ENCODE measurements around the gene SULT6B1.
"Not testable (repeated sequence)": the region's sequence is repeated elsewhere in the genome, so short reads cannot be mapped to it uniquely, and the experiment has no call there.

SULT6B1 gene

GRCh38 chr2:37188570-37188969, at the start of gene SULT6B1:
SULT6B1 (minus strand) TSS chr2:37188670; CDS start chr2:37188640, 30 bp downstream.
- no peak for DNase-seq

DNA sequence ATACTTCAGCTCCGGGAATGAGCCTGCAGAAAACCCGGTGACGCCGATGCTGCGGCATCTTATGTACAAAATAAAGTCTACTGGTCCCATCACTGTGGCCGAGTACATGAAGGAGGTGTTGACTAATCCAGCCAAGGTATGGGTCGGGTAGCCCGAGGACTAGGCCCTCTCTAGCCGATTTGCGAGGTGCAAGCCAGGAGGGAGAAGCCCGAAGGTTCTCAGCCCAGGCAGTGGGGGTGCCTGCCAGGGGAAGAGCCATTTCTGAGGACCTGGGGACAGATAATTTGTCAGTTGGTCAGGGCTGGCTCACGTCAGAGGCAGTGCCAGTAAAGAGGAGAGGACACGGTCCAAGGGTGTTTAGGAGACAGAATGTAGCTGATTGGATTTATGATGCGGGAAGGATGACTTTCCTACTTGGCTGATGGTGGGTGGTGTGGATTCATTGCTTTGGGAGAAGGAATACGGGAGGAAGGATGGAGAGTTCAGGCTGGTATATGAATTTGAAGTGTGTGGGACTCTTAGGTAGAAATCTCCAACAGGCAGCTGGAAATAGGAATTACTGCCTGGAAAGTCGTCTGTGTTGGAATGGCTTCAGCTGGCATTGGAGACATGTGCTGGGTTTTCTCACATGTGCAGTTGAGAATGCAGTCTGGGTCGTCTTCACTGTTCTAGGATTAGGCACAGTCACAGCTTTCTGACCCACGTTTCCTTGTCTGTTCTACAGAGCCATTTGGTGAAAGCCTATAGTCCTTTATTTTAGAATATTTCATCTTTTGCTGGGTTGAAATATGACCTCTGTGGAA, 43.9 kb upstream of the SULT6B1 start:
- DNase-seq, result peak; percentile 12

GRCh38 chr2:37231241-37232130, 43.0 kb upstream of the SULT6B1 start, which contains the start of the genes CEBPZ and NDUFAF7:
CEBPZ (minus strand) TSS chr2:37231596; CDS start chr2:37231567, 29 bp downstream.
NDUFAF7 (plus strand) TSS chr2:37231658; CDS start chr2:37231706, 48 bp downstream.
- peak; percentile 93 for DNase-seq

DNA sequence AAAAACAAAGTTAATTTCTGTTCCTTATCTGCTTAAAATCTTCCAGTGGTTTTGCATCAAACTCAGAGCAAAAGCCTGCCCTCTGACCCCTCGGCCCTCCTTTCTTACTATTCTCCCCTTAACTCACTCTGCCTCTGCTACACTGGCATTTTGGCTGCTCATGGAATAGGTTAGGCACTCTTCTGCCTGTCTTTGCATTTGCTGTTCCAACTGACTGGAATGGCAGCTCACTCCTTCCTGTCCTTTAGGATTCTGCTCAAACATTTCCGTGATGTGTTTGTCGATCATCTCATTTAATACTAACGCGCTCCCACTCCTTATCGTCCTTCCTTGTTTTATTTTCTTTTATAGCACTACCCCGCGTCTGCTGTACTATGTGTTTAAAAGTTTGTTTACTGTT, 42.1 kb upstream of the SULT6B1 start:
- DNase-seq, result peak; percentile 5

- DNase-seq, result no peak
Observed at GRCh38 chr2:37228788-37229187, 40.3 kb upstream of the SULT6B1 start.

GRCh38 chr2:37226863-37227262, 38.4 kb upstream of the SULT6B1 start:
- DNase-seq, result no peak

DNA sequence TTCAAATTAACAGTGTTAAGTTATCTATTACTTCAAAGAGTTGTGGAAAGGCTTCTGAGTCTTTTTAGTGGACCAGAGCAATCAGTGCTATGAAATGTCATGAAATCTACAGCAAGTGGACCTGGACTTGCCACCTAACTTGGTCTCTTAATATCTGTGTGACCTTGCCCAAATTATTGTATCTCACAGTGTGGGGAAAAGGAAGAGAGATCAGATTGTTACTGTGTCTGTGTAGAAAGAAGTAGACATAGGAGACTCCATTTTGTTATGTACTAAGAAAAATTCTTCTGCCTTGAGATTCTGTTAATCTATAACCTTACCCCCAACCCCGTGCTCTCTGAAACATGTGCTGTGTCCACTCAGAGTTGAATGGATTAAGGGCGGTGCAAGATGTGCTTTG, 36.7 kb upstream of the SULT6B1 start:
- DNase-seq, result not testable (repeated sequence)

DNA sequence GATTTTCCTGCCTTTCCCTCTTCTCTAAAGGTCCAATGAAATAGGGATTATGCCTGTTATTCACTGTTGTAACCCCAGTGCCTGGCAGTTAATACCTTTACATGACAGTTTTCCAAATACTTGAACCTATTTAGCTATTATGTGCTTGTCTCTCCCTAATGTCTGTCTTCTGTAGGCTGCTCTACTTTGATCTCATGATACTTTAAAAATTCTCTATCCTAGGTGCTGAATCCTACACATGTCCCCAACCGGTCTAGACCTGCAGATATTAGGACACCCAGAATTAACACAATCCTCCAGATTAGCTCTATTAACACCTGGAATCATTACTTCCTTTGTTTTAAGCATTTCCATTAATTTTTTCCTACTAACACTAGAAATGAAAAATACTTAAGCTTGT, 35.6 kb upstream of the SULT6B1 start:
- no peak for DNase-seq

GRCh38 chr2:37223131-37223530, 34.7 kb upstream of the SULT6B1 start:
- no peak for DNase-seq

DNA sequence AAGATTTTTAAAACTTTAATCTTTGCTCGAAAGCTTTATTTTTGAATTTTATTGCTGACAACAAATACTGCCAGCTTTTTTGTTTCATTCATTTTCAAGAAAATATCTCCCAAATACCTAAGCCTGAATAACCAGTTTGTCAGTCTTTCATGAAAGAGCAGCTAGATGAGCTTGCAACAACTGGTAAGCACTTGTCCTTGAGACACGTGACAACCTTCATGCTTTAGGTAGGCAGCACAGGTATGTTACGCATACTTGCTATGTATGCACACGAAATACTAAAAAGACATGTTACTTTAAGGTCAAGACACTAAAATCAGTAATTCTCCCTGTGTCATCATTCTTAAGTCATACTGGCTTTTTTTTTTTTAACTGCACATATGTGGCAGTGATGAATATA, 30.6 kb upstream of the SULT6B1 start:
- DNase-seq, result no peak

DNA sequence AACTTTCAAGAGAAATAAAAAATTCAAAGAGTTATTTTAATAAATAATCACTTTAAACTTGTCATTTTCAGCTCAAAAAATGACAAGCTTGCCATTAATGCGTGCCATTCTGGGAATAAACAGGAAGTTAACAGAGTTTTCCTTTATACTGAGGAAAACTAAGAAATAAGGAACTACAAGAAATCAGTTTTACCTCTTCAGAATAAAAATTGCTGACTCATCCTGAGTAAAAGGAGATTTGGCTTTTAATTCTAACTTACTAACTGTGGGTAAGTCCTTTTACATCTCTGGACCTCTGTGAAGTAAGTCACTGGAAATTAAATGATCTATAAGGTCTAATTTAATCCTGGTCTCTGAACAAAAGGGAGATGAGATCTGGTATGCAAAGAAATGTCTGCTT, 26.8 kb upstream of the SULT6B1 start:
- no peak for DNase-seq

GRCh38 chr2:37211939-37212338, 23.5 kb upstream of the SULT6B1 start:
- no peak for DNase-seq

DNA sequence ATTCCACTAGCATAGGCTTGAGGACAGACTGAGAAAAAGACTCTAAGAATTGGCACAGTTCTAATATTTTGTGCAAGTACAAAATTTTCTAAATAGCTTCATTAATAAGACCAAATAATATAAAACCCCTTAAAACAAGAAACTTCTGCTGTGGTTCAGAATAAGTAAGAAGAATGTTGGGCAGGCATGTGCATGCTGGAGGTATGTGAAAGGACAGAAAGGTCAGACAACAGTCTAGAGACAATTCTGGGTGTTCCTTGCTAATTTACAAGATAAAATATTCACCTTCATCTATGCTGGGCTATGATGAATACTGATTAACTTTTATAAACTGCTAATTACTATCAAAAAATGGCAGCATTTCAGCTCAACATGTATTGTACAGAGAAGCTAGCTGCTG, 22.7 kb upstream of the SULT6B1 start:
- DNase-seq, result no peak

DNA sequence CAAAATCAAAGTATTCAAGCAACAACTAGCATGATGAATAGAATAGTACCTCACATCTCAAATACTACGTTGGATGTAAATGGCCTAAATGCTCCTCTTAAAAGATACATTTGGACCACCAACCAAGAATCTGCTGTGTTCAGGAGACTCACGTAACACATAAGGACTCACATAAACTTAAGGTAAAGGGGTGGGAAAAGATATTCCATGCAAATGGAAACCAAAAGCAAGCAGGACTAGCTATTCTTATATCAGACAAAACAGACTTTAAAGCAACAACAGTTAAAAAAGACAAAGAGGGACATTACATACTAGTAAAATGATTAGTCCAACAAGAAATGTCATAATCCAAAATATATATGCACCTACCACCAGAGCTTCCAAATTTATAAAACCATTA, 18.3 kb upstream of the SULT6B1 start:
- not testable (repeated sequence) for DNase-seq

DNA sequence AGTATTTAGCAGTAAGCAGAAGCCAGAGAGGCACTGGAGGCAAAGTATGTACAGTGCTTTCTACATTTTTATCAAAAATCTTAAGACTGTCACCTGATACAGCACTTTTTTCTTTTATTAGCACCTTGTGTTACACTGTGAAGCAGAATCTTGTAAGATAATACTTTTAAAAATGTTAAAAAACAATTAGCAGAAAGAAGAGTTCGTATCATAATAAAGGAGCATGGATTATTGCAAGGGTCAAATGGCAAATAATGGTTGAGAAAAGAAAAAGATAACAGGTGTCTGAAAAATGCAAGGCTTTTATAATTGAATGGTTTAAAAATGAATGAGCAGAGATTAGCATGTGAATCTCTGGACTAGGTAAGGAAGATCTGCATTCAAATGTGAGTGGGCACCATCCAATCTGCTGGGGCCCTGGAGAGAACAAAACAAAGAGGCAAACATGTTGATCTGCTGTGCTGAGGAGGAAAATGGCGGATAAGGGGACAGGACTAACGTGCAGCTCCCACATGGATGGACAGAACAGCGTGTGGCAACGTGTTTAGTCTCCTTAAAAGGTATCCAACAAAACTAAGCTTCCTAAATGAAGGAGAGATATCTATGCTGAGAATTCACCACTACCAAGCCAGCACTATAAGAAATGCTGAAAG, 17.3 kb upstream of the SULT6B1 start:
- no peak for DNase-seq

DNA sequence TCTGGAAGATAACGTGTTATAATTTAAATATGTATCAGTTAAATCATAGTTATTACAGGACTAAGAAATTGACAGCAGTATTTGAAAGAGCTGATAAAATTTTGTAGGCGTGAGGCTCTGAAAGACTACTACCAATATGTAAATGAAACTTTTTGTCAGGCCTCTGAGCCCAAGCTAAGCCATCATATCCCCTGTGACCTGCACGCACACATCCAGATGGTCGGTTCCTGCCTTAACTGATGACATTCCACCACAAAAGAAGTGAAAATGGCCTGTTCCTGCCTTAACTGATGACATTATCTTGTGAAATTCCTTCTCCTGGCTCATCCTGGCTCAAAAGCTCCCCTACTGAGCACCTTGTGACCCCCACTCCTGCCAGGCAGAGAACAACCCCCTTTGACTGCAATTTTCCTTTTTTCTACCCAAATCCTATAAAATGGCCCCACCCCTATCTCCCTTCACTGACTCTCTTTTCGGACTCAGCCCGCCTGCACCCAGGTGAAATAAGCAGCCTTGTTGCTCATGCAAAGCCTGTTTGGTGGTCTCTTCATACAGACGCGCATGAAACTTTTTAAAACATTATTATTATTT, 16.7 kb upstream of the SULT6B1 start:
- not testable (repeated sequence) for DNase-seq

DNA sequence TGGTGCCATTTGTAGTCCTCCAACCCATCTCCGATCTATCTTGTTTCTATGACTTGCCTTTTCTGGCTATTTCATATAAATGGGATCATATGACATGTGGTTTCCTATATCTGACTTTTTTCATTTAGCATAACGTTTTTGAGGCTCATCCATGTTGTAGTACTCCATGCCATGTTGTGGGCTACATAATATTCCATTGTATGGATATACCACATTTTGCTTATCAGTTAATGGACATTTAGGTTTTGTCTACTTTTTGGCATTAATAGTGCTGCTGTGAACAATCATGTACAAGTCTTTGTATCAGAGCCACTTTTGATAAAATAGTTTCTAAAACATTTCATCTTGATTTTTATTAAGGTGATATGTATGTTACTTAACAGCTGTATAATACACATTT, 15.2 kb upstream of the SULT6B1 start:
- DNase-seq, result no peak

DNA sequence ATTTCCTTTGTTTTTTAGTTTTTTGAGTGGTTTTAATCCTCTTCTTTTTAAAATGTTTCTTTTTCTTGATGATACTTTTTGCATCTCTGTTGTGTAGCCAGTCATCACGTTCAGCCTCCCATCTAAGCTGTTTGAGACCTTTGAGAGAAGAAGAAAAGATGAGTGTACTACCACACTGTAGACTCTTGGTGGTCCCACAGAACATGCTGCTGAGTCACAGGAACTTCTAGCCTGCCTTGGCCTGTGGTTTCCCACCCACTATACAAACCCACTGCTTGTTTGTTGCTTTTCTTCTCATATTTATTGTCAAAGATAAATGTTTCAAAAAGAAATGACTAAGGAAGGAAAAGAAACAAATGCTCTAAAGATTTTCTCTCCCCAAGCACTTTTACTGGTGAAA, 13.3 kb upstream of the SULT6B1 start:
- no peak for DNase-seq

GRCh38 chr2:37201208-37201607, 12.7 kb upstream of the SULT6B1 start:
- no peak for DNase-seq

GRCh38 chr2:37198681-37199065, 10.2 kb upstream of the SULT6B1 start:
- DNase-seq, result no peak

DNA sequence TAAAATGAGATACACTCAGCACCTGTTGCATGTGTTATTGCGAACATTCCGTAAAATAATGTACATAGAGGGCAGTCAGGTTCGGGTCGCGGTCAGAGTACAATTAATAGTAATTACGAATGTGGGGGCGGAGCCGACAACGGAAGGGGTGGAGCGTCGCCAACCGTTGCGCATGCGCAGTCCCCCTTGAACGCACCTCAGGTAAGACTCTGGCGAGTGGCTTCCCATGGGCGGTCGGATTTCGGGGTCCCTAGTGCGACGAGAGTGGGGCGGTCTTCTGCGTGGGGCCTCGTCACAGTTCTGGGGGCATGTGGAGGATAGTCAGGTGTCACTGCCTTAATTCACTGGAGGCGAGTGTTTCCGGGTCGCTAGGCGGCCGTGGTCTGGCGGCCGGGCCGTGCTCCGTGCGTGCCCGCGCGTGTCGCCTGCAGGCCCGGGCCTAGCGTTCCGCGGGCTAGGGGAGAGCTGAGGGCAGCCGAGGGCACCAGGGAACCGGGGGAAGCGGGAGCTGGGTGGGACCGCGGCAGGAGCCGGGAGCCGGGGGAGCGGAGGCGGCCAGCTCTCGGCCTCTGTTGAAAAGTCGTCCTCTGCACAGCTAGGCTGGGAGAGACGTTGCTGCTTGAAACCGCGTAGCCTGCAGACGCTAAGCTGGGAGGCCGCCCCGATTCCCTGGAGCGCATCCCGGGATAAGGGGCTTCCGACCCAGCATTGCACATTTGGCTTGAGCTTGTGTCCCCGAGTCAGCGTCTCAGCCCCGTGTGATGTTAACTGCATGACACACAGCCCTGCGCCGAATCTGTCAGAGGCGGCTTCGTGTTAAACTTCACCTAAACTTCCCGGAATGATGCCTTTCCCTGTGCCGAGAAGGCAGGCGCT, 8.1 kb upstream of the SULT6B1 start, which contains the start of gene CEBPZOS:
Gene CEBPZOS (plus strand): TSS at position 177 of the 876 bp plus-strand sequence. CDS start 3,209 bp downstream, outside the sequence.
- peak; percentile 62 for DNase-seq

Measured in HCEC 1CT (cell line).